ENCODE data around the gene ZFHX3. TPM values are rescaled to one million over a fixed set of nuclear protein-coding genes. Genes with fewer than 3 reads are reported as not detected.

ZFHX3 gene
- total RNA-seq, 4 donors from 2014 or later, result 19.7 to 70.4 (median 34.6) TPM

DNA sequence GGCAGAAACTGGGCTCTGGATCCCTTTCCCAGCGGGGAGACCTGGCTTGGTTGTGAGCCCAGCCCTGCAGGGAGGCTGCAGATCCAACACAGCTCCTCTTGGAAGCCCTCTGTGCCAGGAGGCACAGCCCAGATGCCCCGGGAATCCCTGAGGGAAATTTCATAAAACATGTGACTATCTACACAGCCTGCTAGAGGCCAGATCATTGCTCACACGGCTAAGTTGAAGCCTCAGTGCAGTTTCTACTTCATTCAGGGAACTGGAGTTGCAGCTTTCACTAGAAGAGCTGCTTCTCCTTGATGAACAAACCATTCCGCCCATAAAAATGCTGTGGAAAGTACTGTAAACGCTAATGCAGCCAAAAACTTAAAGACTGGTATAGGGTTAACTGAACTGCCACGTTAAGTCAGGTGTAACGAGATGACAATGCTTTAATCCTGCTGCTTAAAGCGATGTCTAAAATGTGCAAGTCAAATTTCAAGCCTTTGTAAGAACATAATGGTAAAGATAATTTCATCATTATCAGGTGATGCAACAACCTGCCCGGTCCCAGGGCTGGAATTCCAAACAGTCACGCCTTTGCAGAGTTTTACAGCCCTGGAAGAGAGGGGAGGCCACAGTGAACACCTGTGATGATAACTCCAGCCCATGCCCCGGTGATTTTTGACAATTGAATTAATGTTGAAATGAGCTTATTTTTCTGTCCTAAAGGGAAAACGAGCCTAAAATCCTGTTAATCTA lies 172.5 kb downstream of the ZFHX3 start:
- TF ChIP-seq CTCF (IDR thresholded peaks at IDR 0.05; ENCODE audit: low read depth), result no peak

DNA sequence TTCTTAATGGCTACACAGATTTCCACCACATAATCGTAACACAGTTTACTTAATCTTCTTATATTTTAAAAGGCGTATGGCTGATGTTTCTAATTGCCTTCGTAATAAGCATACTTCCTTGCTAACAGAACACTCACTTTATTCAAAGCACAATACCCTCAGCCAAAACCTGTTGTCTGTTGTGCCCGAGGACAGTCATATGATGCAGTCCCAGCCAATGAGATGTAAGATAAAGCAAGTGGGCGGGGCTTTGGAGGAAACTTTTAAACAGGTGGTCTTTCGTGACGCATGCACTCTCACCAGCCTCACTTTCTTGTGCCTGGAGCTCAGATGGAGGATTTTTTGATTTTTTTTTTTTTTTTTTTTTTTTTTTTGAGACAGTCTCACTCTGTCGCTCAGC lies 174.1 kb downstream of the ZFHX3 start:
- TF ChIP-seq CTCF (IDR thresholded peaks at IDR 0.05; ENCODE audit: low read depth), result no peak

- no peak for TF ChIP-seq CTCF (IDR thresholded peaks at IDR 0.05; ENCODE audit: low read depth)
Observed at GRCh38 chr16:72873044-72873443, 174.9 kb downstream of the ZFHX3 start.

- TF ChIP-seq CTCF (IDR thresholded peaks at IDR 0.05; ENCODE audit: low read depth), result no peak
Observed at GRCh38 chr16:72865835-72866234, 182.1 kb downstream of the ZFHX3 start.

DNA sequence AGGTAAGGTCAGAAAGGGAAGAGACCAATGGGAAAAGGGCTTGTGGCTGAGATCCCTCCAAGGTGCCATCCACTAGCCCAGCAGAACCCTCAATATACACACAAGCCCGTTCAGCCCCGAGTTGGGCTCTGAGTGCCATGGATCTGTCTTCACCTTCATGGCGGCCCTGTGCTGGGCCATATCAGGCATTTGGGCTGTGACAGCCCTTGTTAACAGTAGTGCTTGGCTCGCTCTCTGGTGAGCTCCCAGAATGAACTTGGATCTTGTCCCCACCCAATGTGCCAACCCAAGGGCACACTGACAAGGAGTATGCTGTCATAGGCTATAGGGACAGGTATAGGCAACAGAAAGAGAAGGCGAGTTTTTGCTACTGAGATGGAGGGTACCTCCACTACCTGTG lies 182.7 kb downstream of the ZFHX3 start:
- TF ChIP-seq CTCF (IDR thresholded peaks at IDR 0.05; ENCODE audit: low read depth), result no peak

DNA sequence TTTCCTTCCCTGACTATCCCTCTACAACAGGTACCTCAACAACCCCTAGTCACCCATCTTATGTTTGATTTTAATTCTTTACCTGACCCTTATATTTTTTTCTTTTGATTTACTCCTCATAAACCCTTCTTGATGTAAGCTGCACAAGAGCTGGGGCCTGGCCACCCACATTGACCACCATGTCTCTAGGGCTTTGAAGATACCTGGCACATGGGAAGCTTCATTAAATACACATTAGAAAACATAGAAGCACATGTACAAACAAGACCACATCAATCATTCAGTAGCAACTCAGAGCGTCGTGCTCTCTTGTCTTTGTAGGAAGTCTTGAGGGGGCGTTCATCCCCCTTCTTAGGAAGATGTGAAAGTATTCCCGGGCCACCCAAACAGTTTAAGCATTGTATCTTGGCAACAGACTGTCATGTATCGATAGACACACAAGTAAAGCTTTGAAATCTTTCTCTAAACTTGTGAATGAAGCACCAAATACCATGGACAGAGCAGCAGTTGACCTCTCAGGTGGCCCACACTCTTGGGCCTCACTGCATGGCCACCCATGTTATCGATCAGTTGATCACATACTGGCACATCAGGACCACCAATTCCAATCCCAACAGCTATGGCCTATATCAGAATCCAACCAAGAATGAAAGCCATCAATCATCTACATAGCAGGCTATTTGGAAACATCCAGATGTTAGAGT lies 183.6 kb downstream of the ZFHX3 start:
- TF ChIP-seq CTCF (IDR thresholded peaks at IDR 0.05; ENCODE audit: low read depth), result no peak

DNA sequence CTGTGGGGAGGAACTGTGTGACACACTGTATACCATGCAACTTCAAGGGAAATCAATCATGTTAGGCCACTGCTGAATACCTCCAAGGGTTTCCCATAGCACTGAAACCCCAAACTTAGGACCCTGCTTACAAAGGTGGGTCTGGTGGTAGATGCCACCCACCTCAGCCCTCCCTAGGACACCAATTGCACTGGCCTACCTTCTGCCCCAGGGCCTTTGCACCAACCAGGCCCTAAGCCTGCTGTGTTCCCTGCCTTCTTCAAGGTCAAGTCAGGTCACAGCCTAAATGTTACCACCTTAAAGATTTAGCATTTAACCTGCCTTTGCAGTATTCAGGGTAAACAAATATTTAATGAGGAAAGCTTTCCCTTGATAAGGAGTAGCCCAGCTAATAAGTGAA lies 185.8 kb downstream of the ZFHX3 start:
- no peak for TF ChIP-seq CTCF (IDR thresholded peaks at IDR 0.05; ENCODE audit: low read depth)
